ENCODE measurements around the gene RTN4IP1.

- TF ChIP-seq CTCF (IDR thresholded peaks at IDR 0.05; ENCODE audit: insufficient read depth, low read length, poor library complexity, severe bottlenecking) (no peak), EZH2phosphoT487 (conservative IDR thresholded peaks at IDR 0.05; ENCODE audit: low read length) (no peak)
Observed at GRCh38 chr6:106670236-106670635, 40.9 kb upstream of the RTN4IP1 start.

Data from SU-DHL-6 (cell line).